ENCODE data around the gene CPLX1.
A peak's percentile ranks its signal among the peaks of the same experiment; 100 is the strongest.
"Not testable (repeated sequence)": the region's sequence is repeated elsewhere in the genome, so short reads cannot be mapped to it uniquely, and the experiment has no call there.

Gene CPLX1

GRCh38 chr4:791898-792625 lies 33.9 kb downstream of the CPLX1 start:
- peak; percentile 22 for DNase-seq (ENCODE audit: low read depth)

GRCh38 chr4:791252-791897 lies 34.6 kb downstream of the CPLX1 start:
- DNase-seq (ENCODE audit: low read depth) = no peak

- no peak for DNase-seq (ENCODE audit: low read depth)
Observed at GRCh38 chr4:790466-790820, 35.5 kb downstream of the CPLX1 start.

- DNase-seq (ENCODE audit: low read depth) = no peak
Observed at GRCh38 chr4:789571-790465, 36.1 kb downstream of the CPLX1 start.

GRCh38 chr4:788636-789297 lies 37.2 kb downstream of the CPLX1 start:
- DNase-seq (ENCODE audit: low read depth) = no peak

GRCh38 chr4:788006-788635 lies 37.8 kb downstream of the CPLX1 start:
- no peak for DNase-seq (ENCODE audit: low read depth)

GRCh38 chr4:787561-787981 lies 38.4 kb downstream of the CPLX1 start:
- no peak for DNase-seq (ENCODE audit: low read depth)

GRCh38 chr4:786861-787300 lies 39.0 kb downstream of the CPLX1 start:
- no peak for DNase-seq (ENCODE audit: low read depth)

- DNase-seq (ENCODE audit: low read depth) = no peak
Observed at GRCh38 chr4:786074-786741, 39.7 kb downstream of the CPLX1 start.

GRCh38 chr4:785332-786073 lies 40.4 kb downstream of the CPLX1 start:
- DNase-seq (ENCODE audit: low read depth) = no peak

- DNase-seq (ENCODE audit: low read depth) = no peak
Observed at GRCh38 chr4:784401-785331, 41.3 kb downstream of the CPLX1 start.

- DNase-seq (ENCODE audit: low read depth) = peak; percentile 98
Observed at GRCh38 chr4:781493-782216, 44.3 kb downstream of the CPLX1 start.

- peak; percentile 51 for DNase-seq (ENCODE audit: low read depth)
Observed at GRCh38 chr4:780716-781492, 45.0 kb downstream of the CPLX1 start.

- DNase-seq (ENCODE audit: low read depth) = not testable (repeated sequence)
Observed at GRCh38 chr4:780255-780654, 45.7 kb downstream of the CPLX1 start.

GRCh38 chr4:779555-779954 lies 46.4 kb downstream of the CPLX1 start:
- no peak for DNase-seq (ENCODE audit: low read depth)

- no peak for DNase-seq (ENCODE audit: low read depth)
Observed at GRCh38 chr4:777520-778262, 48.2 kb downstream of the CPLX1 start.

Measured in ELR (cell line).